Fibroblast of lung (primary cell): ENCODE data around the gene DNM1. TPM values are rescaled to one million over a fixed set of nuclear protein-coding genes. Genes with fewer than 3 reads are reported as not detected.

Source experiments
- DNase-seq, 2 donors: peaks; one replicate each; pipeline versions ENCODE4 v3.0.0 to v3.0.0-alpha.2; 2010; ENCODE audit warnings: low read depth in 2 of 2
- H2AFZ ChIP-seq: 2 replicates; pipeline ENCODE4 v1.5.1; 2012; ENCODE audit warnings: low read length, control low read depth, inconsistent platforms
- H3K27ac ChIP-seq: 2 replicates; pipeline ENCODE4 v1.5.1; 2011; ENCODE audit warnings: low read length, control low read depth; ENCODE audit not compliant: insufficient read depth
- H3K27me3 ChIP-seq: 2 replicates; pipeline ENCODE4 v1.5.1; 2011; ENCODE audit warnings: mild to moderate bottlenecking, low read length; ENCODE audit not compliant: control insufficient read depth, insufficient read depth
- H3K36me3 ChIP-seq: 2 replicates; pipeline ENCODE4 v1.5.1; 2011; ENCODE audit warnings: low read length; ENCODE audit not compliant: control insufficient read depth, insufficient read depth
- H3K4me1 ChIP-seq: 2 replicates; pipeline ENCODE4 v1.5.1; 2011; ENCODE audit warnings: low read length; ENCODE audit not compliant: control insufficient read depth, insufficient read depth; ENCODE audit errors: extremely low read depth
- H3K4me2 ChIP-seq: 2 replicates; pipeline ENCODE4 v1.5.1; 2011; ENCODE audit warnings: low read length, control low read depth; ENCODE audit not compliant: insufficient read depth; ENCODE audit errors: extremely low read depth
- H3K4me3 ChIP-seq, 4 experiments: fragments of 200-600 bp in 1 of 4; sonication (generic) in 1 of 4; replicated peaks in 1 of 4; 2 replicates each; pipeline ENCODE4 v1.5.1; 2011 to 2016; ENCODE audit warnings: low read length in 4 of 4, low read depth in 3 of 4, mild to moderate bottlenecking in 3 of 4, control low read depth in 2 of 4, inconsistent platforms in 1 of 4, mixed read lengths in 1 of 4; ENCODE audit not compliant: insufficient read depth in 1 of 4; ENCODE audit errors: control extremely low read depth in 1 of 4
- H3K79me2 ChIP-seq: 2 replicates; pipeline ENCODE4 v1.5.1; 2012; ENCODE audit warnings: mild to moderate bottlenecking, low read length, inconsistent platforms; ENCODE audit not compliant: control insufficient read depth, insufficient read depth
- H3K9ac ChIP-seq: 2 replicates; pipeline ENCODE4 v1.5.1; 2011; ENCODE audit warnings: mild to moderate bottlenecking, low read length, control low read depth; ENCODE audit not compliant: insufficient read depth
- H3K9me3 ChIP-seq: 2 replicates; pipeline ENCODE4 v1.5.1; 2012; ENCODE audit warnings: low read depth, low read length; ENCODE audit not compliant: control insufficient read depth, insufficient read depth
- H4K20me1 ChIP-seq: 2 replicates; pipeline ENCODE4 v1.5.1; 2011; ENCODE audit warnings: low read length; ENCODE audit not compliant: control insufficient read depth, insufficient read depth; ENCODE audit errors: extremely low read depth
- CTCF ChIP-seq, 2 donors: IDR thresholded peaks in 1 of 2; conservative IDR thresholded peaks in 1 of 2; 1 replicate in 1 of 2; 2 replicates in 1 of 2; pipeline ENCODE4 v1.5.1; 2011 to 2012; ENCODE audit warnings: low read length in 2 of 2, control low read depth in 1 of 2, inconsistent platforms in 1 of 2, low read depth in 1 of 2, mild to moderate bottlenecking in 1 of 2
- EZH2 ChIP-seq: IDR thresholded peaks from 2 replicates; pipeline ENCODE4 v1.5.1; 2012; ENCODE audit warnings: low read length, control low read depth, mild to moderate bottlenecking; ENCODE audit errors: missing control alignments
- polyA plus RNA-seq, 2 donors: library from polyadenylated mRNA; depleted of rRNA in 1 of 2; stranded (reverse) in 1 of 2; unstranded in 1 of 2; fragments of >200 nt; gene quantifications; 2 replicates each; pipeline ENCODE4 v1.2.1, GENCODE V29; 2011 to 2012; ENCODE audit warnings: missing spikeins in 1 of 2
- total RNA-seq: library from RNA; depleted of rRNA; stranded (reverse); fragments of >200 nt; gene quantifications from 2 replicates; pipeline ENCODE4 v1.2.1, GENCODE V29; 2014

Gene DNM1
- total and polyA plus RNA-seq, 2 donors (not counting 1 experiment from before 2014, with no cell fraction given) = 3.7 to 30.4 TPM

GRCh38 chr9:128216781-128217553 lies 13.8 kb downstream of the DNM1 start:
- TF ChIP-seq EZH2 (no peak), CTCF (conservative IDR thresholded peaks at IDR 0.05 in 1 of 2, IDR thresholded peaks at IDR 0.05 in 1 of 2; ENCODE audit: low read depth in 1 of 2, low read length in 2 of 2) (no peak)
- no peak overlapping the region for H3K4me2 ChIP-seq
- DNase-seq = no peak
- H4K20me1 ChIP-seq = peaks cover 2% of the 10 kb centered on the region
- H3K9me3 ChIP-seq = no peaks in the 10 kb centered on the region
- H3K79me2 ChIP-seq = no peaks in the 10 kb centered on the region
- H3K36me3 ChIP-seq = no peaks in the 10 kb centered on the region
- H2AFZ ChIP-seq = no peak overlapping the region
- H3K27me3 ChIP-seq = no peaks in the 10 kb centered on the region
- H3K9ac ChIP-seq = no peak overlapping the region
- peaks cover 11% of the 10 kb centered on the region for H3K4me1 ChIP-seq
- H3K4me3 ChIP-seq = no peak overlapping the region
- no peak overlapping the region for H3K27ac ChIP-seq

- Histone ChIP-seq H3K9me3 (no peaks in the 10 kb centered on the region), H3K79me2 (no peaks in the 10 kb centered on the region), H2AFZ (no peak overlapping the region), H3K4me1 (peaks cover 11% of the 10 kb centered on the region), H3K9ac (no peak overlapping the region), H3K36me3 (no peaks in the 10 kb centered on the region), H3K4me2 (no peak overlapping the region), H3K4me3 (no peak overlapping the region), H3K27ac (no peak overlapping the region), H3K27me3 (no peaks in the 10 kb centered on the region), H4K20me1 (peaks cover 2% of the 10 kb centered on the region)
- no peak for DNase-seq
- TF ChIP-seq CTCF (conservative IDR thresholded peaks at IDR 0.05 in 1 of 2, IDR thresholded peaks at IDR 0.05 in 1 of 2; ENCODE audit: low read depth in 1 of 2, low read length in 2 of 2) (no peak), EZH2 (no peak)
Measured at GRCh38 chr9:128218172-128218517, 15.0 kb downstream of the DNM1 start.

DNA sequence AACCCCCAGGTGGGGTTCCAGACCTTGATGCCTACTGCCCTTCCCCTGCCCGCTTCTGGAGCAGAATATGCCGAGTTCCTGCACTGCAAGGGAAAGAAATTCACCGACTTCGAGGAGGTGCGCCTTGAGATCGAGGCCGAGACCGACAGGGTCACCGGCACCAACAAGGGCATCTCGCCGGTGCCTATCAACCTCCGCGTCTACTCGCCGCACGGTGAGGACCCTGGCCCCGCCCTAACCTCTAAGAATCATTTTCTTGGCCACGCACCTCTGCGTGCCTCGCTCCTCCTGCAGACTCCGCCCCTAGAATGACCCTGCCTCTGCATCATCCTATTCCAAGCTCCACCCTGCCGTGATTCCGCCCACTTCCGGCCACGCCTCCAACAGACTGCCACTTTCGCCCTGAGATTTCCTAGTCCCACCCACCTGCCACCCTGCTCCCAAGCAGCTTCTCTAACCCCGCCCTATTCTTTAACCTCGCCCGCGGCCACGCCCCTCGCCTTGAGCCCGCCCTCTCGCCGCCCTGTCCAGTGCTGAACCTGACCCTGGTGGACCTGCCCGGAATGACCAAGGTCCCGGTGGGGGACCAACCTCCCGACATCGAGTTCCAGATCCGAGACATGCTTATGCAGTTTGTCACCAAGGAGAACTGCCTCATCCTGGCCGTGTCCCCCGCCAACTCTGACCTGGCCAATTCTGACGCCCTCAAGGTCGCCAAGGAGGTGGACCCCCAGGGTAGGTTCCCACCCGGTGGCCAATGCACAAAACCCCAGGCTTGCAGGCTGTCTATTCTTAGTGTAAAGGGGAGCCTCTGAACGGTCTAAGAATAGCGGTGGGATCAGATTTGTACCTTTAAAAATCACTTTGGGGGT lies 15.6 kb downstream of the DNM1 start:
- Histone ChIP-seq H2AFZ (no peak overlapping the region), H3K4me1 (peaks cover 11% of the 10 kb centered on the region), H3K79me2 (no peaks in the 10 kb centered on the region), H3K27ac (no peak overlapping the region), H3K9me3 (no peaks in the 10 kb centered on the region), H3K4me2 (no peak overlapping the region), H3K4me3 (no peak overlapping the region), H3K27me3 (no peaks in the 10 kb centered on the region), H4K20me1 (peaks cover 2% of the 10 kb centered on the region), H3K36me3 (no peaks in the 10 kb centered on the region), H3K9ac (no peak overlapping the region)
- DNase-seq = peak; percentile 56 to 89
- TF ChIP-seq CTCF (conservative IDR thresholded peaks at IDR 0.05 in 1 of 2, IDR thresholded peaks at IDR 0.05 in 1 of 2; ENCODE audit: low read depth in 1 of 2, low read length in 2 of 2) (no peak), EZH2 (no peak)
